Breast epithelium (tissue), 3 donors: Measurements from ENCODE around the gene P2RY2.

Experiments used
- POLR2A ChIP-seq: fragments of 450-650 bp; IDR thresholded peaks from one replicate; pipeline ENCODE4 v1.6.1; 2016; ENCODE audit warnings: antibody characterized with exemption, mild to moderate bottlenecking, moderate library complexity
- POLR2AphosphoS5 ChIP-seq, 3 donors: sonication (generic); formaldehyde crosslinking; IDR thresholded peaks; one replicate each; pipeline ENCODE4 v1.6.1; 2017; ENCODE audit warnings: antibody characterized with exemption in 3 of 3
- TF ChIP-seq, protein P1 (sequence below), 3 donors: fragments of 450-650 bp; IDR thresholded peaks; one replicate each; pipeline ENCODE4 v1.5.1; 2016 to 2017; ENCODE audit warnings: antibody characterized with exemption in 3 of 3, mild to moderate bottlenecking in 3 of 3, moderate library complexity in 3 of 3

DNA sequence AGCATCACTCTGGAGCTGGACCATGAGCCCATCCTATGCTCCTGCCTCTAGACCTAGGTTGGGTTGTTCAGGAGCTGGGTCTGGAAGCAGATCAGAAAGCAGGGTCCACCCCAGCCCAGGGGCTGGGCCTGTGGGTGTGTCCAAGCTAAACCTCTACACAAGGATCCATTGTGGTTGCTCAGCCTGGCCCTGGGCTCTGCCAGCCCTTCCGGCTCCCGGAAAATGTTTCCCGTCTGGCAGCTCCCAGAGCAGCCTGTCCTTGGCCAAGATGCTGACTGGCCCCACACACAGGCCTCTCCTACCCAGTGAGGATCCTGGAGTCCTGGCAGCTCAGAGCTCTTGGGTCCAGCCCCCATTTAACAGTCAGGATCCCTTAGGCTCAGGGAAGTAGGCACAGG lies 40.7 kb upstream of the P2RY2 start:
- TF ChIP-seq, protein P1, sequence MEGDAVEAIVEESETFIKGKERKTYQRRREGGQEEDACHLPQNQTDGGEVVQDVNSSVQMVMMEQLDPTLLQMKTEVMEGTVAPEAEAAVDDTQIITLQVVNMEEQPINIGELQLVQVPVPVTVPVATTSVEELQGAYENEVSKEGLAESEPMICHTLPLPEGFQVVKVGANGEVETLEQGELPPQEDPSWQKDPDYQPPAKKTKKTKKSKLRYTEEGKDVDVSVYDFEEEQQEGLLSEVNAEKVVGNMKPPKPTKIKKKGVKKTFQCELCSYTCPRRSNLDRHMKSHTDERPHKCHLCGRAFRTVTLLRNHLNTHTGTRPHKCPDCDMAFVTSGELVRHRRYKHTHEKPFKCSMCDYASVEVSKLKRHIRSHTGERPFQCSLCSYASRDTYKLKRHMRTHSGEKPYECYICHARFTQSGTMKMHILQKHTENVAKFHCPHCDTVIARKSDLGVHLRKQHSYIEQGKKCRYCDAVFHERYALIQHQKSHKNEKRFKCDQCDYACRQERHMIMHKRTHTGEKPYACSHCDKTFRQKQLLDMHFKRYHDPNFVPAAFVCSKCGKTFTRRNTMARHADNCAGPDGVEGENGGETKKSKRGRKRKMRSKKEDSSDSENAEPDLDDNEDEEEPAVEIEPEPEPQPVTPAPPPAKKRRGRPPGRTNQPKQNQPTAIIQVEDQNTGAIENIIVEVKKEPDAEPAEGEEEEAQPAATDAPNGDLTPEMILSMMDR (IDR thresholded peaks at IDR 0.05), result no peak
- no peak for TF ChIP-seq POLR2A
- no peak for TF ChIP-seq POLR2AphosphoS5 (IDR thresholded peaks at IDR 0.05)
